Activated T-helper 9 cell treated with anti-CD3 and anti-CD28 coated beads, Interleukin-2, amount 50 U/mL, for 16 hours (primary cell): Measurements from ENCODE around the gene SPATA16.
"Not testable (repeated sequence)": the region's sequence is repeated elsewhere in the genome, so short reads cannot be mapped to it uniquely, and the experiment has no call there.

Experiments
- DNase-seq: peaks from one replicate; pipeline ENCODE4 v3.0.0-alpha.2; 2020; ENCODE audit warnings: low read depth

SPATA16 gene

DNA sequence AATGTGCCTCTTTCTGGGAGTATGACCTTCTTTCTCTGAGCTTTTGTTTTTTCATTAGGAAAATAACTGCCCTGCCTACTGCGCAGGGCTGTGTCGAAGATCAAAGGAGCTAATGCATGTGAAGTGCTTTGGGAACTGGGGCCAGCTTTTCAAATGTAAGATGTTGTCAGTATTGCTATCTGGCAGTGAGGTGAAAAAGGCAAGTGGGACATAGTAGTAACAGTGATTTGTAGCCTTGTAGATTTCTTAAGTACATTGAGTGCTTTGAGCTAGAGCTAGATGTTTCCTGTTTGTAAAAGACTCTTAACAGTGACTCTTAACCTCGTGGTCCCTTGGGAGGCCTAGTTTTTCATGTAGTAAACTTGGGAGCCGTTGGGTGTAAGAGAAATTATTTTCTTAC is 264.0 kb downstream of the SPATA16 start:
- no peak for DNase-seq

DNA sequence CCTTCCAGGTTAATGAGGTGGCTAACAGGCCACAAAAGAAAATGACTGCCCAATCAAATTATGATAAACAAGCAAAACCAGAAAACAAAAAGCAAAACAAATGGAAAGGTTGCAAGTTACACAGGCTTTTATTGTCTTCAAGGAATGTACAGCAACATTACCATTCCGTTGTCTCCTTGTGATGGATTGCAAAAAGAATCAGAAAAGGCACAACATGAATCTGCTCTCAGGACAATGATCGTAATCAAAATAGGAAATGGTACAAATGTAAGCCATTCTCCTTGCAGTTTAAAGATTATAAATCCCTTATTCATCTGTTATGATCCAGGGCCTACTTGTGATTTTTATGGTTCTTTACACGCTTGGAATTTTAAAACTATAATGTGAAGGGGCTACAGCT is 264.7 kb downstream of the SPATA16 start:
- DNase-seq = no peak

DNA sequence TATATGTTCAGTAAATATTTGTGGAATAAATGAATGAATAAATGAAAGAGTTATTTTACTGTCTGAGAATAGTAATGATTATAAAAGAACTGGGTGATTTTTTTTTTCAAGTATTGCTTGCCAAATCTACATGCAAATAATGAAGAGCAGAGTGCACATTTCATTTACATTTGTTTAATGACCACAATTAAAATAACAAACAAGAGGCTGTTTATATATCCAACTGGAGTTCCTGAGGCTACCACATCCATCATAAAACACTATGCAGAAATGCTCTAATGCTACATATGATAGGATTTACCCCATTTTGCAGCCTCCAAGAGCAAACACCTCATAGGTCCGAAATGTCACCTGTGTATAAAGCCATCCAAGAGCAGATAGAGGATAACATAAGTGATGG is 266.0 kb downstream of the SPATA16 start:
- no peak for DNase-seq

DNA sequence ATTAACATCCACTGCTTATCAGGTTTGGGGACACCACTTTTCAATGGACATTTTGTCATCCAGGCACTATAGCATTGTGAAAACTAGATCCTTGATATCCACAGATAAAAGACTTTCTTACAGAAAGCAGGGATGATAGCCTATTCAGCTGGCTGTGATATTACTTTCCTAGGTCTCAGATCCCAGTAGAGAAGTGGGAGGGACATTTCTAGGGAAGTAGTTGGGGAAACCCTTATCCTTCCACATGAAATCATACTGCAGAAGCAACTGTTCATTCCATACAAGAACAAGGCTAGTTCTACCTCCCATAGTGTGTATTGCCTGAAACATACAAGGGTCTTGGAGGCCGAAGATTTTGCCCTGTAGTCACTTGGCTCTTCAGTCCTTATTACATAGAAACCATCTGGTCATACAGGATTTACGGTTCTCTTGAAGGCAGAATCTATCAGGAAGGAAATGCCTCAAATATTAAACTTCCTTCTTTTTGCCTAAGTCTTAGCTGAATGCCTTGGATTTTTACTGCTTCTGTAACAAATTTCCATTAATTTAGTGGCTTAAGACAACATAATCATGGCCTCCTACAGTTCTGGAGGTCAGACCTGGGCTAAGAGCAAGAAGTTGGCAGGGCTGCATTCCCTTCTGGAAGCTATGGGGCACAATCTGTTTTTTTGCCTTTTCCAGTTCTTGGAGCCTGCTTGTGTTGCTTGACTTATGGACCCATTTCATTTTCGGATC is 271.1 kb downstream of the SPATA16 start:
- DNase-seq = no peak

DNA sequence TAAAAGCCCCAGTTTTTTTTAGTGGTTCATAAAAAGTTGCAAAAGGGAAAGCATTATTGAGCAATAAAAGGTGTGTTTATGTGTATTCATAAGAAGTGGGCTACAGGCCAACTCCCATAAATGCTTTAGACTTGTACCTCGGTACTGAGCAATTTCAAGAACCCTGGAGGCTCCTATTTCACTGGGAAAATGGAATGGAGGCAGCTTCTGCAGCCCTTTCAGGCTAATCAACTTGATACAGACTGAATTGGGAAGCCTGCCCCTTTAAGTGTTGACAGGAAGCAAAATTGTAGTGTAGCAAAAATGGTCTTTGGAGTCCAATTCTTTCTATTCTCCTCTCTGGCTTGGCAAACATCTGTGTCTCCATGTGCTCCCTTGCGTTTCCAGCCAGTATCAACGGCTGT is 271.7 kb downstream of the SPATA16 start:
- no peak for DNase-seq

DNA sequence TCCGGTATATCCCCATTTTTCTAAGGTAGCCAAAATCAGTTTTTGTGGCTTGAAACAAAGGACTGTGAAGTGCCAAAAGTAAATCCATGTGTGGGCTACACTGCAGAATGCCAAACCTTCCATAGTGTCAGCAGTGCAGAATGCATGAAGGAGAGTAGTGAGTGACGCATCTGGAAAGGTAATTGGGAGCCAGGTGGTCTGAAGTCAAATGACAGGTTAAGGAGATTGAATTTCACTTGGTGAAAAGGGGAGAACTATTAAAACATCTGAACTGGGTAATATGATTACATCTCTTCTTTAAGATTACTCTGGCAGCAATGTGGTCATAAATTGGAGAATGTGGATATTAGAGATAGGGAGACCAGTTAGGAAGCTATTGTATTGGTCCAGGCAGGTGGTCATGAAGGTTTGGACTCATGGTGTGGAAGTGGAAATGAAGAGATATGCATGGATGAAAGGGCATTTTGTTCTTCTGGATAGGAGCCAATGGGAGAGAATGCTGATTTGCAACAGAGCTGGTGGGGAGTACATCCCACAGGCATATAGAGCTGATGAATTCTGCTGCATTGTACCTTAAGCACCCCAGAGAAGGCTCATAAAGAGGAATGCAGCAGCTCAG is 272.3 kb downstream of the SPATA16 start:
- DNase-seq = no peak

DNA sequence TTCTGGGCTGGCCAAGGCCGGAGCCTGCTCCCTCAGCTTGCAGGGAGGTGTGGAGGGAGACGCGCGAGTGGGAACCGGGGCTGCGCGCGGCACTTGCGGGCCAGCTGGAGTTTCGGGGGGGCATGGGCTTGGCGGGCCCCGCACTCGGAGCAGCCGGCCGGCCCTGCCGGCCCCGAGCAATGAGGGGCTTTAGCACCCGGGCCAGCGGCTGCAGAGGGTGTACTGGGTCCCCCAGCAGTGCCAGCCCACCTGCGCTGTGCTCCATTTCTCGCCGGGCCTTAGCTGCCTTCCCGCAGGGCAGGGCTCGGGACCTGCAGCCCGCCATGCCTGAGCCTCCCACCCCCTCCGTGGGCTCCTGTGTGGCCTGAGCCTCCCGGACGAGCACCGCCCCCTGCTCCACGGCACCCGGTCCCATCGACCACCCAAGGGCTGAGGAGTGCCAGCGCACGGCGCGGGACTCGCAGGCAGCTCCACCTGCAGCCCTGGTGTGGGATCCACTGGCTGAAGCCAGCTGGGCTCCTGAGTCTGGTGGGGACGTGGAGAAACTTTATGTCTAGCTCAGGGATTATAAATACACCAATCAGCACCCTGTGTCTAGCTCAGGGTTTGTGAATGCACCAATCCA is 274.2 kb downstream of the SPATA16 start:
- not testable (repeated sequence) for DNase-seq

DNA sequence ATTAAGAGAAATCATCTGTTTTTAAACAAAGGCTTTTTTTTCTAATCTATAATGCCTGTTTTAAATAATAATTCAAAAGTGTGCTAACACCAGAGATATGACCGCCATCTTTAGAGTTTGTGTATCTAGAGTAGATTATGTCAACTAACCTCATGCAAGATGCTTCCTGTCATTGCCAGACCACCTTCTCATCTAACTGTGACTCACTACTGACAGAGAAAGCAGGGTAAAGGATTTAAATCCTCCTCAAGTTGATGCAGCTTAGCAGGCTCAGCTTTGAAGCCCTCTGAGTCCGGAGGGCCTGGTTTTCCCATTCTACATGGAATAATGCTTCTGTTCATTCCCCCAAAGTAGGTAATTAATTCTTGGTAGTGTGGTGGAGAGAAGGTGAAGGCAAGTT is 282.0 kb downstream of the SPATA16 start:
- DNase-seq = no peak

DNA sequence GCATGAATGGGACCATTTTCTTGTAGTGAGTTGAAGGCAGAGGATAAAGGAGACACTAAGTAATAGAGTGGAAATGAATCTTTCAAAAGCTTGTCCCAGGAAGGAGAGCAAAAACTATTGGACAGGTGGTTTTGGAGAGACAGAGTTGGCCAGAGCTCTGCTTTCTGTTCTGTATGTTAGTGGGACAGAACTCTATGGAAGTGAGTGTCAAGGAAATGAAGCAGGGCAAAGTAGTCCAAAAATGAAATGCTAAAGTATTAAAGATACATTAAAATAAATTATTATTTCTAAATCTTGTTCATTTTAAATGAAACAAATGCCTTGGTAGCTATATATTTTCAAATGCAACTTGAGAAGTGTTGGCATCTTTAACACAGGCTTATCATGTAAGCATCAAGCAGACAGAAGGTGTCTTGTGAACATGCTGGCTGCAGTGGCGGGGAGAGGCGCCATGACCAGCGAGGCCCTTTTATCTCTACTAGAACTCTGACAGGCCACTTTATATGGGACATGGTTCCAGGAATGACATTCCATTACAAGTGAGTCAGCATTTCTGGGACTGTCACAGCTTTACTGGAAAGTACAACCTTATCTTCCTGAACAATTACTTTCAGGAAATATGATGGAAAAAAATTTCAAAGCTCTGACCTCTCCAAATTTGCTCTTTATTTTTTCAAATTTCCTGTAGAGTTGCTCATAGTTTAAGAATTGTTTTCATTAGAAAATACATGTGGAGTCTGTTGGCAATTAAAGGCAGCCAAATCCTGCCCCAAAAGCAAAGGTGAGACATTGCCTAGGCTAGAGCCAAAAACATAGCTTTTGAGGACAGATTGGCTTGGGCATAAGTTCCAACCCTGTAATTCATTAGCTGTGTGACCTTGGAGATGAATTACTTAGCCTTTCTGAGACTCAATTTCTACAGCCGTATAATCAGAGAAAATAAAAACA is 284.0 kb downstream of the SPATA16 start:
- DNase-seq = no peak

DNA sequence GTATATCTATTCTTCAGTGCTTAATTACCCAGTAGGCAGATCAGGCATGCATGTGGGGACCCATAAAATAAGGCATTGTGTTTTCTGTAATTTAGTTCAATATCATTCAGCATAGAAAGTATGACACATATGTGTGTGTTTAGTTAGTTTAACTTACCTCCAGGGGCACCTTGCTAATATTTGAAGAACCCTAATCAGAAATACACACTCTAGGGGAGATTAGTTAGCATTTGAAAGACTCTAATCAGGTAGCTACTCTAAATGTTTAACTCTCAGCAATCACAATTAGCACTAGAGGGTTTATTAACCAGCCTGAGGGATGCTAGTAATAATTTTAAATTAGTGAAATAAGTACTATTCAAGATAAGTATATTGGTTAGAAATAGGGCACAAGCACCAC is 286.0 kb downstream of the SPATA16 start:
- DNase-seq = no peak

DNA sequence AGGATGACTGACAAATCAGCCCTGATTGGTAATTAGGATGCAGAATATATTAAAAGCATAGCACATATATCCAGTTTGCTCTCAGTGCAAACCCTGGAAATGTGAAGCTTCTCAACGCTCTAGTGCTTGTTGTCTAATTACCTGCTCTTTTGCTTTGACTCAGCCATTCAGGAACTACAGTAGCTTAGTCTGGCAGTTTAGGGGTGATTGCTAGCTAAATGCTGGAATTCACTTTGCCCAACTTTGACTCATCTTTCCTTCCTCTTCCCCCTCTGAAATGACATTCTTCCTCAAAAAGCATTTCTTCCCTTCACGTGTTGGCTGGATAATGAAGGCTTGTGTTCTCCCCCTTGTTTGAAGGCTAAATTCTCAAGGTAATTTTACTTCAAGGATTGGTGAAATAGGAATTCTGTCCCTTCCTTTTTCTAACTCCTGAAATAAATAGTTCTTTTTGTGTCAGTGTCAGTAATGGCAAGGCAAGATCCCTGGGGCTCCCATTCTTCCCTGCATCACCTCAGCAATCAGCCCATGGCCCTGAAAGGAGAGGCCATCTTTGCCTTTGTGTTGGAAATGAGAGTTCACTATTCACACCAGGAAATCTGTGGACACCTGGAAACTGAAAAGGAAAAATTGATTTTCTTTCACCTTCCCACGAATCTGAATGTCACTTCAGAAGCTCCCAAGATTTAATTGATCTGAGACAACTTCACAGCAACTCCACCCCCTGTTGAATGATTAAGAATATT is 286.9 kb downstream of the SPATA16 start:
- no peak for DNase-seq

DNA sequence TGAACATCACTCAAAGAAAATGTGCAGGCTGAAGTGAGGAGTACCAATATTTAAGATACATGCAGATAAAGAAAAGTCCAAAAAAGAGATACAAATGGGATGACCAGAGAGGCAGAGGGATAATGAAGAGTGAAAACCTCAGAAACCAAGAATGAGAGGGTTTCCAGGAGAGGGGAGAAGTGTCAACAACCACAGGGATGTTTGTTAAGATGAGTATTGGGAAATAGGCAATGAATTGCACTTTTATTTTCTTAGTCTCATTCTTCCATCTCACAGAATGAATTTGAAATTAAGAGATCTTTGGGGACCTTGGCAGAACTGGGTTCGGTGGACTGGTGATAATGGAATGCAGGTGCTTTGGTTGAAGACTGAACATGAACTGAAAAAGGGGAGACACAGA is 288.0 kb downstream of the SPATA16 start:
- no peak for DNase-seq

DNA sequence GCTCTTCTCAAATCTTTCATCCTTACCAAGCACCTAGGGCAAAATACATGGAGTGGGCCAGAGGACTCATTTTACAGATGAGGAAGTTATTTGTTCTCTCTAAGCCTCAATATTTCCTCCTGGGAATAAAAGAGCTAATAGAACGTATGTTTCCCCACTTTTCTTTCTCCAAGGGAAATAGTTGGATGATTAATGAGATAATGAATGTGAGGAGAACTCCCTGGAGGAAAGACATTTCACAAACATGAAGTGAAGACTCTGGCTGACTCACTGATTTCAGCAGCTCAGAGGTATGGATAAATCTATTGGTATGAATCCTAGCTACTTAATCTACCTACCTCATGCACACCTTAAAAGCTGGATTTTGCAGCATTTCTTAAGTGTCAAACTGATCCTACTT is 292.1 kb downstream of the SPATA16 start:
- DNase-seq = no peak

DNA sequence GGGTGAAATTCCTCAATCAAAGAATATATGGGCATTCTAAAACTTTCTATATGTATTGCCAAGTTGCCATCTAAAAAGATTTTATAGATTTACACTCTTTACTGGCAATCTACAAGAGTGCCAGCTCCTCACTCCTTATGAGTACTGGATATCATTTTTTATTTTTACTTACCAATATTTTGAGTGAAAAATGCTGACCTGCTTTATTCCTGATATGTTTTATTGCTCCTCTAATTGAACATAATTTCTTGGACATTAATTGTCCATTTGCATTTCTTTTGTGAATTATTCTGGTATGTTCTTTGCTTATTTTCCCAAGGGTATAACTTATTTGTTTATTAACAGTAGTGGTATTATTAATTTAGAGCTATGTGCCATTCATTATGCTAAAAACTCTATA is 293.7 kb downstream of the SPATA16 start:
- no peak for DNase-seq

DNA sequence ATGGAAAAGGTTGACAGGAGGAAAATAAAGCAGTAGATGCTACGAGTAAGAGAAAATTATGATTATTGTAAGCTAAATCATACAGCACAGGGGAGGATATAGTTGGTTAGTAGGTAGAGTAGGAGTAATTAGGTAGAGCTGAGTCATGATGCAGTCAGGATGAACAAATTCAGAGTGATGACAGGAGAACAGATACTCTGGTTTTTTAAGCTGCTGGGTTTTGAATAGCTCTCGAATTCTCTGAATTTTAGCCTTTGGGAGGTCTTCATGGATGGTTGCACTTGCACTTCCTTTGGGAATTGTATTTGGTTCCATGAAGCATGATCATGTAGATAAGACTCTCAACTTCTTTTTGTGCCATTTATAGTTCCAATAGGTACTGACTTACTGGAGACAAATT is 294.3 kb downstream of the SPATA16 start:
- DNase-seq = no peak

DNA sequence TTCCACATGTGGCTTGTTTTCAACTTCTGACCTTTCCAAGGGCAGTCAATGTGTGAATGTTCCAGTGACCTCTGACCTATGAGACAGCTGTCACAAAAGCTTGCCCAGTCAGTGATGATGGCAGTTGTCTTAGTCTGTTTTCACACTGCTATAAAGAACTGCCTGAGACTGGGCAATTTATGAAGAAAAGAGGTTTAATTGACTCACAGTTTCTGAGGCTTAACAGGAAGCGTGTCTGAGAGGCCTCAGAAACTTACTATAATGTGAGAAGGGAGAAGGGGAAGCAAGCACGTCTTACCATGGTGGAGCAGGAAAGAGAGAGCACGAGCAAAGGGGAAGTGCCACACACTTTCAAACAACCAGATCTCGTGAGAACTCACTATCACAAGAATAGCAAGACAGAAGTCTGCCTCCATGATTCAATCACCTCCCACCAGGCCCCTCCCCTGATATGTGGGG is 294.9 kb downstream of the SPATA16 start:
- DNase-seq = no peak

DNA sequence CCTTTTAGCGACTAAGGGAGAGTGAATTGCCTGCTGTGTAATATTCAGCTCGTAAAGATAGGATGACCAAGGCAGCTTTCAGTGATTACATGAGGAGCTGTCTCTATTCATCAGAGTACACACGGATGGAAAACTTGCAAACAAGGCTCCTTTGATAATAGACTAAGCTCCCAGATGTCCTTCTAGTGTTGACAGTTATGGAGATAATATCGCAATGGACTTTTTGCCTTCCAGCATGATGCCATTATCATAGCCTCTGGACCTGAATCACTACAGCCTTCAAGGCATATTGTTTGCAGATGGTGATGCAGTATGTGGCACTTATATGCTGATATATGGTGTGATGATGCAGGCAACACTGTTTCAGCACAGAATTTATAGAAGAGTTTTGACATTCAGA is 296.6 kb downstream of the SPATA16 start:
- DNase-seq = no peak

DNA sequence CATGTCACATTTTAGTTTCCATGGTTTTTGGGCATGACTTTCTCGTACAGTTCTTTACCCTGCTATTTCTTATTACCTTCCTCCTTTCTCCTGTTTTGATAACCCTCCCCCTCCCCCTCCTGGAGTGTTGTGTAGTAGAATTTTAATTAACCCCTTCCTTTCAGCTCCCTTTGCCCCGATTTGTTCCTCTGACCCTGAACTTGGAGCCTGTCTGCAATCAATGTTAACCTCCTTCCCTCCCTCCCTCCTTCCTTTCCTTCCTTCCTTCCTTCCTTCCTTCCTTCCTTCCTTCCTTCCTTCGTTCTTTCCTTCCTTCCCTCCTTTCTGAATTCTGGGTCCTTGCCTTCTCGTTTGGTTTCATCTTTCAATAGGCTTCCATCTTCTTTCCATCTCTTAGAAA is 300.1 kb downstream of the SPATA16 start:
- DNase-seq = no peak

DNA sequence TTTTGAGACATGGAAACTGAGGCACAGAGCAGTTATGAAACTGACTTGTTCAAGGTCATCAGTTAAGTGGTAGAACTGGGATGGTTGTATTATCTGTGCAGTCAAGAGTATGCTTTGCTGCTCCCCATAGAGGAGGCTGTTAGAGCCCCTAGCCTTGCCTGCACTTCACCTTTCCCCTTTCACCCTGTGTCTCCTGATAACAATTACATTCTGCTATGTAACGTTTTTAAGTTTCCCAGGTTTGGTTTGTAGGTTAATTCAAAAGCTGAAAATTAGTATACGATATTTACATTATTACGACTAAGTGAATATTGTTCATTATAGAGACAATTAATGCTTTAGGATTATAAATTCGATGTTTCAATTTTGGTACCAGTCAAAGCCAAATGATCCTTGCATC is 300.6 kb downstream of the SPATA16 start:
- DNase-seq = no peak

DNA sequence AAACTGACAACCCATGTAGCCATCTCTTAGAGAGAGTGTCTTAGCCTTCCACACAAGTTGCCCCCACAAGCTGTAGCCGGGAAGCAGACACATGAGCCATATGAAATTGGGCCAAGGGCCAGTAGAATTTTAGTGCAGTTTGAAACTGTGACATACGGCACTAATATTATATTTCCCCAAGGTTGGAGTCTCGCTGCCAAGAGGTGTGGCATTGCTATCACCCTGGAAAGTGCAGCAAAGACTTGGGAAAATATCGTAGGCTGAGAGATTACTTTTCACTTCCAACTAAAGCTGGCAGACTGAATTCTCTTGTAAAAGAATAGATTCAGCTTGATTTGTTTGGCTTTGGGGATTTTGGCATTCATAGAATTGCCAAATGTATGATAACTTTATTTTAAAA is 301.4 kb downstream of the SPATA16 start:
- DNase-seq = no peak
